Spinal cord (tissue), 10 donors: ENCODE data around the gene SDR42E2. TPM values are rescaled to one million over a fixed set of nuclear protein-coding genes. Genes with fewer than 3 reads are reported as not detected.

Experiments
- DNase-seq, 6 donors: peaks; one replicate each; pipeline versions ENCODE4 v3.0.0 to v3.0.0-alpha.2; 2013 to 2015; ENCODE audit warnings: low spot score in 6 of 6, low read depth in 4 of 6
- H3K27ac ChIP-seq: one replicate; pipeline ENCODE4 v1.5.1; 2013; ENCODE audit warnings: low read depth, low read length, control low read depth
- H3K27me3 ChIP-seq: one replicate; pipeline ENCODE4 v1.6.1; 2013; ENCODE audit warnings: low read length; ENCODE audit not compliant: control insufficient read depth, insufficient read depth
- H3K36me3 ChIP-seq: one replicate; pipeline ENCODE4 v1.6.1; 2013; ENCODE audit warnings: low read length; ENCODE audit not compliant: control insufficient read depth, insufficient read depth
- H3K4me1 ChIP-seq: one replicate; pipeline ENCODE4 v1.6.1; 2013; ENCODE audit warnings: low read length; ENCODE audit not compliant: control insufficient read depth, insufficient read depth
- H3K4me3 ChIP-seq: one replicate; pipeline ENCODE4 v1.5.1; 2013; ENCODE audit warnings: low read depth, low read length, control low read depth
- H3K9me3 ChIP-seq: one replicate; pipeline ENCODE4 v1.6.1; 2013; ENCODE audit warnings: low read length; ENCODE audit not compliant: control insufficient read depth, insufficient read depth
- WGBS: methylation state at CpG from one replicate; pipeline ENCODE4 v1.1.5; 2013; ENCODE audit warnings: missing lambda C conversion rate; ENCODE audit not compliant: insufficient coverage; 5-methylcytosine and 5-hydroxymethylcytosine counted together
- polyA plus RNA-seq, 2 donors: library from polyadenylated mRNA; unstranded; fragments of 120-200 nt; gene quantifications; one replicate each; pipeline ENCODE4 v1.2.1, GENCODE V29; 2013; ENCODE audit not compliant: insufficient read length in 2 of 2
- total RNA-seq, 2 donors: library from RNA; depleted of rRNA in 1 of 2; stranded (reverse); fragments of 120-200 nt in 1 of 2; fragments of >200 nt in 1 of 2; gene quantifications; one replicate each; pipeline versions ENCODE4 v1.2.3 to v1.2.4, GENCODE V29; 2013 to 2014
- donor health status: healthy.

SDR42E2 gene
- total and polyA plus RNA-seq, 4 donors: 0.17 to 1.6 (median 1.3) TPM; not detected in 1

DNA sequence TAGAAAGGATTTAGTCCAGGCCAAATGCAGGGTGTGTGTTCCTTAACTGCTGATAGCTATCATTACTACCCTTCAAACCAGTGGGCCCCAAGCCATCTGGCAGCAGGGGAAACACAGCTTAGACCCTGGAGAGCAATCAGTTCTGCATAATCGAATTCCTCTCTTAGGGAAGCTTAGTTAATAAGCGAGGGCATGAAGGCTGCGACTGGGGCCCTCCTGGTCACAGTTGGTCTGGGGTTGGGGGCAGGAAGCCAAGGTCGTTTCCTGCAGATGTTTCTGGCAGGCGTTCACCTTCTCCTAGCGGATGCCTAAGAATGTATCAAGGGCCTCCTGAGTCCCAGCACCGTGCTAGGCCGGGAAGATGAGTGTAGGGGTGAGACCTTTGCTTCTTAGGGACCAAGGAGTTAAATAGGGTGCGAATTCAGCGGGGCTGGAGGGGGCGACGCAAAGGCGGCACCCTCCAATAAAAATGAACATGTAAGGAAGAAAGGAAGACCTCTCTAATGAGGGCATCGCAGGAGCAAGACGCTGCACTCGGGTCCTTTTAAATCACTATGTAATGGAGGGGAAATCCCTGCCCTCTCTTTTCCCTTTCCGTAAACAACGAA, 27.3 kb downstream of the SDR42E2 start:
- H3K36me3 ChIP-seq: no peaks in the 10 kb centered on the region
- peak in 2 of 6 donors; percentile 49 to 56 for DNase-seq
- no peaks in the 10 kb centered on the region for H3K9me3 ChIP-seq
- H3K27me3 ChIP-seq: no peaks in the 10 kb centered on the region
- 14% methylated on average over 14 of the region's 18 CpGs for WGBS
- H3K27ac ChIP-seq: peak overlapping the region; percentile 99
- H3K4me1 ChIP-seq: peaks cover 33% of the 10 kb centered on the region
- peak overlapping the region; percentile 59 for H3K4me3 ChIP-seq

DNA sequence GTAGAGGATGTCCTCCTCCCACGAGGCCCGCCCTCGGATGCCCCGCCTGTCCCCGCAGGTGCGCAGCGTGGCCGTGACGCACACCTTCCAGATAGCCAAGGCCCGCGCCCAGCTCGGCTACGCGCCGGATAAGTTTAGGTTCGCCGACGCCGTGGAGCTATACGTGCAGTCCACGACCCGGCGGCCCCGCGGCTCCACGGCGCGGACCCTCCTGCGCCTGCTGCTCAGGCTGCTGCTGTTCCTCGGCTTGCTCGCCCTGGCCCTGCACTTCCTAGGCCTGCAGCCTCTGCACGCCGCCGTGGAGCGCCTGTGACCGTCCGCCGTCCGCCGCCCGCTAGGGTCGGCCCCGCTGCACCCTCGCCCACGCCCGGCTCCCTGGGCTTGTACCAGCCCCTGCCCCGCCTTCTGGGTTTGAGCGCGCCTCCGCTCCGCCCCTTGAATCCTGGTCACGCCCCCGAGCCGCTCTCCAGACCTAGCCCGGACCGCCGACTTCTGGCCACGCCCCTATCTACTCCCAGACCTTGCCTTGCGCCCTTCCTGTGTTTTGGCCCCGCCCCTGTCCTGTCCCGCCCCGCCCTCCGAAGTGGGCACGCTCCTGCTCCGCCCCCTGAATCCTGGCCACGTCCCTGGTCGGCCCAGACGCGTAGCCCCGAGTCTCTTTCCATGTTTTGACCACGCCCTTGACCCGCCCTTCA, 27.9 kb downstream of the SDR42E2 start:
- no peaks in the 10 kb centered on the region for H3K9me3 ChIP-seq
- H3K27me3 ChIP-seq: no peaks in the 10 kb centered on the region
- H3K27ac ChIP-seq: peak overlapping the region; percentile 99
- H3K36me3 ChIP-seq: no peaks in the 10 kb centered on the region
- H3K4me1 ChIP-seq: peaks cover 29% of the 10 kb centered on the region
- peak in 2 of 6 donors; percentile 98 to 100 for DNase-seq
- WGBS: under 1% methylated on average over 72 of the region's 72 CpGs
- H3K4me3 ChIP-seq: peak overlapping the region; percentile 59

DNA sequence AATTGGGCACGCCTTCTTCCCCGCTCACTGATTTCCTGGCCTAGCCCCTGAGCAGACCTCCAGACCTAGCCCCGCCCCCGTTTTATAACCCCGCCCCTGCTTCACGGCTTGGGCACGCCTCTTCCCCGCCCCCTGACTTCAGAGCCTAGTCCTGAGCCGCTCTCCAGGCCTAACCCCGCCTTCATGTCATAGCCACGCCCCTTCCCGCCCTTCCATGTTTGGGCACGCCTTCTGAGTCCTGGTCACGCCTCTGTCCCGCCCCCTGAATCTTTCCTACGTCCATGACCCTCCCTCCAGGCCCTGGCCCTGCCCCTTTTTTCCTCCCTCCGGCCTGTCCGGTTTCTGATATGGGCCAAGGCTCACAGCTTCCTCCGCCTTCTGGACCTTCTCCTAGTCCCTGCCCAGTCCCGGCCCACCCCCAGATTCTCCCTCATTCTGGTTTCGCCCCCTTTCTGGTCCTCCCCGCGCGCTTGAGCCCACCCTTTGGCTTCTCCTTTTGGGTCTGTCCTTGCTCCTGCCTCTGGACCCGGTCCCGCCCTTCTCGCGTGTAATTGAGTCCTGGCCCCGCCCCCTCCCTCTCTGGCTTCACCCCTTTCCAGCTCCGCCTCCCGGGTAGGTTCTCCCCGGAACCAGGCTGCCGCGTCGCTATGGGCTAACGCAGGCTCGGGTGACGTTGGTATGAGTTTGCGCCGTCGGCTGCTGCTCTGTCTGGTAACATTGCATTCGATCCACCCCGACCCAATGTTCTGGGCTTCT, 28.6 kb downstream of the SDR42E2 start:
- Histone ChIP-seq H3K27me3 (no peaks in the 10 kb centered on the region), H3K36me3 (no peaks in the 10 kb centered on the region), H3K4me3 (peak overlapping the region; percentile 68), H3K27ac (peak overlapping the region; percentile 99), H3K4me1 (peaks cover 29% of the 10 kb centered on the region), H3K9me3 (no peaks in the 10 kb centered on the region)
- WGBS: under 1% methylated on average over 40 of the region's 43 CpGs
- DNase-seq: peak; percentile 93 to 100 (median 98)

DNA sequence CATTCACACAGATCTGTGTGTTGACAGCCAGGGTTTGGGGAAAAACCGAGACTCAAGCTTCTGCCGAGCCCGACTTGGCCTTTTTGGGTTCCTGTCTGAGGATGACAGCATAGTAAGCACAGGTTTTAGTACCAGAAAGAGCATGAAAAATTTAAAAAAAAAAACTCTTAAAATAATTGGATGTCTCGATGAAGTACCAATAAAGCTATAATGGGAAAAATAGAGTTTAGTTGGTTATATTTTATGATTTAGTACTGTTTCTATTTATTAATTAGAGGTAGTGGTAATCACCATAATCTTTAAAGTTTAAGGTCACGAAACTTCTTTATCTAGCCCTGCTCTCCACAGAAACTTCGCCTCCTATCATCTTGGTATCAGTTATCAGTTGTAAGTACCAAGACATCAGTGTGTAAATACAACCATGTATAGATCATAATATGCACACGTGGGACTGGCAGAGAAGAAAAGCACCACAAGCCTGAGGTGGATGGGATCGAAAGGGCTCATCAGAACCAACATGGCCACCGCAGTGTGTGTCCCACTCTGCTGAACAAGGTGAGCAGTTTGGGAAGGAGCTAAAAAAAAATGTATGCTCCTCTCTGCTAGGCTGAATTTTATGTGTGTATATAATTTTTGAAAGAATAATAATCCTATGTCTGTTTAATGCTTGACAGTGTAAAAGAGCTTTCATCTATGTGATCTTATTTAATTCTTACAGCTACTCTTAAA, 29.4 kb downstream of the SDR42E2 start:
- Histone ChIP-seq H3K36me3 (no peaks in the 10 kb centered on the region), H3K4me1 (peaks cover 35% of the 10 kb centered on the region), H3K9me3 (no peaks in the 10 kb centered on the region), H3K27me3 (no peaks in the 10 kb centered on the region), H3K27ac (peak overlapping the region; percentile 99), H3K4me3 (peak overlapping the region; percentile 68)
- DNase-seq: peak in 2 of 6 donors; percentile 40 to 66
- 45% methylated on average over 2 of the region's 9 CpGs for WGBS

DNA sequence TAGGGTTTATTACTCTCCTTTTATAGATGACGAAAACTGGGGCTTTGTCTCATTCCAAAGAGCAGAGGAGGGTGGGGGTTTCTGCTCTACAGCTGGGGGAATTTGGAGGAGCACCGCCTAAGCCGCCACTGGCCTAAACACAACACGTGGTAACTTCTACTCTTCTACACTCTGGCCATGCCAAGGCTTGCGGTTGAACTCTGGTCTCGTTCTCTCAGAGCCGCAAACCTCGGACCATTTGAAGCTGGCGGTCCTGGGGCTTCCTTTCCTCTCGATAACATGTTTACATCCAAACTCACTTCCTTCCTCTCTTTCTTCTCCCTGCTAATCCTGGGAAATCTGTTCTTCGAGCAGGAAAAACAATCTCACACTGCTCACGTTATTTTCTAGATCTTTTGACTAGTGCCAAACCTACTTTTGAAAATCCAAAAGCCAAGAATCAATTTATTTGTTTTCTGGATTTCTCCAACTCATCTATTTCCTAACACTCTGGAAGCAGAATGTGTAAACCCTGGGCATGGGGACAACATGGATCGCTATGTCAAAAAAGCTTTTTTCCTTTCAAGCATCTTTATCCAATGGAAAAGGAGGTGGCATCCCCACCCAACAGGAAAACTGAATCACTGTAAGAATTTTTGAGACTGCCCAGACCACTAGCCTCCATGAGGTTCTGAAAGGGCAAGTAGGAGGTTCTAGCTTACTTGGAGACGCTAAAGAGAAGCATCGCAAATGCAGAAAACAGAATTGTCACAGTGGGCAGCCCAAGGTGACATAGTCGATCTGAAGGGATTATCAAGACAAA, 30.2 kb downstream of the SDR42E2 start:
- Histone ChIP-seq H3K27me3 (no peaks in the 10 kb centered on the region), H3K9me3 (no peaks in the 10 kb centered on the region), H3K36me3 (no peaks in the 10 kb centered on the region), H3K4me1 (peaks cover 35% of the 10 kb centered on the region), H3K4me3 (peak overlapping the region; percentile 68), H3K27ac (peak overlapping the region; percentile 99)
- DNase-seq: peak in 3 of 6 donors; percentile 46 to 78 (median 75)
- 28% methylated on average over 13 of the region's 16 CpGs for WGBS

DNA sequence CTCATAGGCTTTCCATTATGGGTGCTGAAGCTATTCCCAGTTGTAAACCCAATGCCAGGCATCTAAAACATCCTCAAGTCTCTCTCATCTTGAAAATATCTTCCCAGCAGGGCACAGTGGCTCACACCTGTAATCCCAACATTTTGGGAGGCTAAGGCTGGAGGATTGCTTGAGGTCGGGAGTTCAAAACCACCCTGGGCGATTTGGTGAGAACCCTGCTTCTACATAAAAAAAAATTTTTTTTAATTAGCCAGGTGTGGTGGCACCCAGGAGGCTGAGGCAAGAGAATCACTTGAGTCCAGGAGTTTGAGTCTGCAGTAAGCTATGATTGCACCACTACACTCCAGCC, 30.7 kb downstream of the SDR42E2 start:
- H3K36me3 ChIP-seq: no peaks in the 10 kb centered on the region
- no peaks in the 10 kb centered on the region for H3K9me3 ChIP-seq
- peaks cover 35% of the 10 kb centered on the region for H3K4me1 ChIP-seq
- DNase-seq: no peak
- H3K27ac ChIP-seq: peak overlapping the region; percentile 99
- no peaks in the 10 kb centered on the region for H3K27me3 ChIP-seq
- no peak overlapping the region for H3K4me3 ChIP-seq
- no CpG with 5 or more reads among the region's 2 CpGs for WGBS

DNA sequence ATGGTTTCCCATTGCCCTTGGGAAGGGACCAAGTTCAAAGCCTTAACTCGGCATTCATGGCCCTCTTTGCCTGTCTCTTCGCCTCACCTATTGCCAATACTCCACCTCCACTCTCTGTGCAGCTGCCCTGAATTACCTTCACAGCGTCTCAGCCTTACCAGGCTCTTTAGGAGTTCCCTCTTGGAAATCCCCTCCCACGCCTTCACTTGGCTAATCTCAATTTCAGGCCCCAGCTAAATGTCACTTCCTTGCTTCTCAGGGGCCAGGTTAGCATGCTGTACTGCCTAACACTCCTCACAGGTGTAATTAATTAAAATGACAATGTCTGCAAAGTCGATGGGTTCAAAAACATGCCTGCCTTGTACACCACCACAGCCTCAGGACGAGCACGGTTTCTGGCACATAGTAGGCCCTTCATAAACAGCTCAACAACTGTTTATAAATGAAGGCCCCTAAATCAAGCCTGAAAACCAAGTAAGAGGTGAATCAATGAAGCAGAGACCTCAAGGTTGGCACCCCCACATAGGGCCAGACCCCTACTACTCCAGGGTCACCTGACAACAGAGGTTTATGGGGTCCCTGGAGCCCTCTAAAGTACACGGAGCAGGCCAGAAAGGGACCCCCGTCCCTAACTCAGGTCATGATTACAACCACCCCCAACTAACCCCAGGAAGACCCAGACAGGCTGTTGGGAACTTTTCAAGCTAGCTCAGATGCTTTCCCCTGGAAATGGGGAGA, 32.6 kb downstream of the SDR42E2 start:
- 86% methylated on average over 6 of the region's 9 CpGs for WGBS
- Histone ChIP-seq H3K9me3 (no peaks in the 10 kb centered on the region), H3K27ac (peak overlapping the region; percentile 75), H3K27me3 (no peaks in the 10 kb centered on the region), H3K36me3 (no peaks in the 10 kb centered on the region), H3K4me1 (peaks cover 22% of the 10 kb centered on the region), H3K4me3 (no peak overlapping the region)
- no peak for DNase-seq

DNA sequence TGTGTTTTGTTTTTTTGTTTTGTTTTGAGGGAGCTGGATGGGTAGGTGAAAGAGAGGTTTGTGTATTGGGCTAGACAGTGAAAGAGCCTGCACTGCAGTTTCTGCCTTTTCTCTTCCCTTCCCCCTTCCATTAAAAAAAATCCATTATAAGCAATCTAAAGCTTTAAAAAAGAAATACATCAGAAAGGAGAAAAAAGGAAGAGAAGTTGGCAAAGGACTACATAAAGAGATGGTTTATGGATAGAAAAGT, 33.1 kb downstream of the SDR42E2 start:
- Histone ChIP-seq H3K4me3 (peak overlapping the region; percentile 76), H3K36me3 (no peaks in the 10 kb centered on the region)

More for the DNA sequence above, 33.1 kb downstream of the SDR42E2 start:
- no peak for DNase-seq
- Histone ChIP-seq H3K9me3 (no peaks in the 10 kb centered on the region), H3K27ac (peak overlapping the region; percentile 75), H3K4me1 (peaks cover 20% of the 10 kb centered on the region), H3K27me3 (no peaks in the 10 kb centered on the region)
